Measurements from ENCODE around the gene GRID1.

GRID1 gene

GRCh38 chr10:86082556-86082955, 284.0 kb downstream of the GRID1 start:
- no peaks in the 10 kb centered on the region for H4K20me1 ChIP-seq (ENCODE audit: insufficient read depth, low read length)
- H3K79me2 ChIP-seq (ENCODE audit: insufficient read depth, low read length): no peaks in the 10 kb centered on the region
- no peak overlapping the region for H3K4me2 ChIP-seq (ENCODE audit: low read length)
- no peaks in the 10 kb centered on the region for H3K9me2 ChIP-seq (ENCODE audit: low read depth, low read length)
- H2AFZ ChIP-seq (ENCODE audit: low read length): no peak overlapping the region
- no peak overlapping the region for H3K27ac ChIP-seq (ENCODE audit: low read depth, low read length, poor library complexity, severe bottlenecking)
- H3K4me1 ChIP-seq (ENCODE audit: insufficient read depth, low read length, severe bottlenecking): no peaks in the 10 kb centered on the region
- no peak overlapping the region for H3K9ac ChIP-seq (ENCODE audit: low read length)
- no peaks in the 10 kb centered on the region for H3K27me3 ChIP-seq (ENCODE audit: insufficient read depth, low read length)
- no peak for TF ChIP-seq EZH2 (IDR thresholded peaks at IDR 0.05; ENCODE audit: borderline replicate concordance, low read length)
- no peak for TF ChIP-seq CTCF (IDR thresholded peaks at IDR 0.05; ENCODE audit: low read length)
- H3F3A ChIP-seq (ENCODE audit: insufficient read depth, low read length): no peaks in the 10 kb centered on the region
- H3K36me3 ChIP-seq (ENCODE audit: insufficient read depth, low read length): no peaks in the 10 kb centered on the region
- H3K9me3 ChIP-seq (ENCODE audit: low read length): no peaks in the 10 kb centered on the region
- H3K4me3 ChIP-seq (ENCODE audit: low read depth, low read length, poor library complexity, severe bottlenecking): no peak overlapping the region

GRCh38 chr10:86079088-86079487, 287.5 kb downstream of the GRID1 start:
- no peaks in the 10 kb centered on the region for H3K36me3 ChIP-seq (ENCODE audit: insufficient read depth, low read length)
- TF ChIP-seq CTCF (IDR thresholded peaks at IDR 0.05; ENCODE audit: low read length) (no peak), EZH2 (IDR thresholded peaks at IDR 0.05; ENCODE audit: borderline replicate concordance, low read length) (no peak)
- H3K27me3 ChIP-seq (ENCODE audit: insufficient read depth, low read length): no peaks in the 10 kb centered on the region
- H3K9me3 ChIP-seq (ENCODE audit: low read length): no peaks in the 10 kb centered on the region
- H4K20me1 ChIP-seq (ENCODE audit: insufficient read depth, low read length): no peaks in the 10 kb centered on the region
- no peak overlapping the region for H3K4me2 ChIP-seq (ENCODE audit: low read length)
- H3K9ac ChIP-seq (ENCODE audit: low read length): no peak overlapping the region
- no peaks in the 10 kb centered on the region for H3K9me2 ChIP-seq (ENCODE audit: low read depth, low read length)
- no peaks in the 10 kb centered on the region for H3K79me2 ChIP-seq (ENCODE audit: insufficient read depth, low read length)
- H2AFZ ChIP-seq (ENCODE audit: low read length): no peak overlapping the region
- no peaks in the 10 kb centered on the region for H3K4me1 ChIP-seq (ENCODE audit: insufficient read depth, low read length, severe bottlenecking)
- H3K27ac ChIP-seq (ENCODE audit: low read depth, low read length, poor library complexity, severe bottlenecking): no peak overlapping the region
- H3K4me3 ChIP-seq (ENCODE audit: low read depth, low read length, poor library complexity, severe bottlenecking): no peak overlapping the region
- H3F3A ChIP-seq (ENCODE audit: insufficient read depth, low read length): no peaks in the 10 kb centered on the region

GRCh38 chr10:86078639-86079035, 288.0 kb downstream of the GRID1 start:
- TF ChIP-seq EZH2 (IDR thresholded peaks at IDR 0.05; ENCODE audit: borderline replicate concordance, low read length) (no peak), CTCF (IDR thresholded peaks at IDR 0.05; ENCODE audit: low read length) (no peak)
- Histone ChIP-seq H3K4me2 (ENCODE audit: low read length) (no peak overlapping the region), H3K4me3 (ENCODE audit: low read depth, low read length, poor library complexity, severe bottlenecking) (no peak overlapping the region), H3K4me1 (ENCODE audit: insufficient read depth, low read length, severe bottlenecking) (no peaks in the 10 kb centered on the region), H3F3A (ENCODE audit: insufficient read depth, low read length) (no peaks in the 10 kb centered on the region), H3K36me3 (ENCODE audit: insufficient read depth, low read length) (no peaks in the 10 kb centered on the region), H3K27ac (ENCODE audit: low read depth, low read length, poor library complexity, severe bottlenecking) (no peak overlapping the region), H3K9me2 (ENCODE audit: low read depth, low read length) (no peaks in the 10 kb centered on the region), H3K27me3 (ENCODE audit: insufficient read depth, low read length) (no peaks in the 10 kb centered on the region), H4K20me1 (ENCODE audit: insufficient read depth, low read length) (no peaks in the 10 kb centered on the region), H2AFZ (ENCODE audit: low read length) (no peak overlapping the region), H3K79me2 (ENCODE audit: insufficient read depth, low read length) (no peaks in the 10 kb centered on the region), H3K9ac (ENCODE audit: low read length) (no peak overlapping the region), H3K9me3 (ENCODE audit: low read length) (no peaks in the 10 kb centered on the region)
